Measurements from ENCODE around the gene ZFAND6. TPM values are rescaled to one million over a fixed set of nuclear protein-coding genes. Genes with fewer than 3 reads are reported as not detected.

Gene ZFAND6
- total RNA-seq: 148 TPM in 2 replicates

DNA sequence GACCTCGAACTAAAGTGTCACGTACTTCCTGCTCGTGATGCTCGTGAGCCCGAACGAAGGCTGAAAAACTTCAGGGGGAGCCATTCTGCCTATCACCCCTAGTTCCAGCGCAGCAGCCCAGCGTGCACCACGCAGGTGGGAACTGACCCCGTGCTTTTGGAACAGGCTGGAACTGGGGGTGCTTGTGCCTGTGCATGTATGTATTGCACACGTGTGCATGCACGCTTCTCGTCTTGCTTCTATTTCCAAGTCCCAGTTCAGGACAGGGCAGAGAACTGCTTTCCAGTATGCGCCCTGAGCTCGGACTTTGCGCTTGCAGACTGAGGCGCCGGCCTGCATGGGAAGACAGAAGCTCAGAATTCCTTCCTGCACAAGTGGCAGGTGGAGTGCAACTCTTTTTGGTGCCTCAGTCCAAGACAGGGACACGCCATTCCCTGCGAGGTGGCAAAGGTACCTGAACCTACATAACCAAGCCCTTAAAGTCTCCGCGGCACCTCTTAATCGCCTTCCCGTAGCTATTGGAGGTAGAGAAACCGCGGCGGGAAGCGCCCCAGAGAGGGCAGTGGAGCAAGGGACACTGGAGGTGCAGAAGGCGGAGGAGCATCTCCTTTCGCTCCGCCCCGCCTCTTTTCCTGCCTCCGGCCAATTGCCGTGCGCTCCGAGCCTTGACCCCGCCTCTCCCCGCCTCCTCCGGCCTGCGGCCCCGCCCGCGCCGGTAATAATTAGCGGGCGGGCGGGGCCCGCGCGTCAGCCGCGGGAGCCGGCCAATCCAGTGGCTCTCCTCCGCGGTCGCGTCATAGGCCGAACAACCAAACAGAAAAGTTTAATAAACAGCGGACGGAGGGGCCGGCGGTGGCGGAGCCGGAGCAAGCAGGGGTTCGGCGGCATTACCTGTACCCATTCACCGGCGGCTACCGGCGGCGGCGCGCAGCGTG lies at the start of gene ZFAND6:
Gene ZFAND6, plus strand, starts transcription at position 826 of the 935 bp plus-strand sequence. CDS start 60,669 bp downstream, outside the sequence.

DNA sequence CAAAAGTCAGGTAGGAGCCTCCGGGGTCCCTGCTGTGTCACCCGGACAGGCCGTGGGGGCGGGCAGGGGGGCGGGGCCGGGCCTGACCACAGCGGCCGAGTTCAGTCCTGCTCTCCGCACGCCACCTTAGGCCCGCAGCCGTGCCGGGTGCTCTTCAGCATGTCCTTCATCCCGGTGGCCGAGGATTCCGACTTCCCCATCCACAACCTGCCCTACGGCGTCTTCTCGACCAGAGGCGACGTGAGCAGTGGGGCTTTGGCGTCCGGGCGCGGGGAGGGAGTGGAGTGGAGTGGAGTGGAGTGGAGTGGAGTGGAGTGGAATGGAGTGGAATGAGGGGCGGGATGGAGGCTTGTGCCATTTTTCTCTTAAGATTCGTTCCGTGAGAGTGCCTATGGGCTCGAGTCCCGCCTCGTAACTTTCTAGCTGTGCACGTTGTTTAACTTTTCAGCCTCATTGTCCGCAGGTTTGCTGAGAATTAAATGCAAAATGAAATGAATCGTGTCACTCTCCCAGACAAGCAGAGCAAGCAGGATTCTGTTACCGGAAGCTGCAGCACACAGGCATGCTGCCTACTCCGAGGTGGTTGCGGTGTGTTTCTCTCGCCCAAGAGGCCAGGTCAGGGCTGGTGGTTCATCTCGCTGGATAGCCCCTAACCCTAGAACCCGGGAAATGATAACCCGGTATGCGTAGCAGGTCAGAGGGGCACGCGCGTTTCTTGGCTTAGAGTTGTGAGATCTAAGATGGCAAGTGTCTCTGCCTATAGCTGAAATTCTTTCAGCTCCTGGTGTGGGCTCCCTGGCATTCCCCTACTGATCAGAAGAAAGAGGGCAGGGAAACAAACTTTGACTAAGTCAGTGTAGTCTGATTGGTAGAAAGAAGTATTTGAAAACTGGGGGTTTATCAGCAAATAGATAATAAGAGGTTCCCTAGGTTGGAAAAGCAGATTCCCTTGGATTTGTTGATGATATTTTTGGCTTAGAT lies 93.7 kb downstream of the ZFAND6 start, which contains the start of gene FAH:
Gene FAH, plus strand, starts transcription at position 104 of the 981 bp plus-strand sequence. Its CDS starts 56 bp downstream, at position 160.

Small RNA genes within 50 kb of the gene (small RNA-seq; reads per million reads assigned to genes)
- not detected for gene RF00017

Other genes starting within 250 kb of the ZFAND6 start
- 9.6 and 10.7 TPM in 2 replicates for gene MTHFS, start 162.7 kb upstream of the ZFAND6 start, total RNA-seq
- gene BCL2A1, start 88.5 kb upstream of the ZFAND6 start, total RNA-seq: not detected in 2 replicates
- gene FAH, start 93.3 kb downstream of the ZFAND6 start, total RNA-seq: 19.8 and 27.1 TPM in 2 replicates
- gene CTXND1, start 192.5 kb downstream of the ZFAND6 start, total RNA-seq: not detected in 2 replicates

Data from hair follicle dermal papilla cell (primary cell).